Neural crest cell (in vitro differentiated cells): Measurements from ENCODE around the gene RBMS3. TPM values are rescaled to one million over a fixed set of nuclear protein-coding genes. Genes with fewer than 3 reads are reported as not detected.

Experiments
- DNase-seq: peaks from one replicate; pipeline ENCODE4 v3.0.0; 2021; ENCODE audit warnings: low read depth, mixed read lengths, low spot score
- H3K27ac Mint-ChIP-seq: one replicate; pipeline ENCODE4 v1.8.0; 2021; ENCODE audit warnings: mild to moderate bottlenecking, mixed read lengths; ENCODE audit not compliant: unreplicated experiment
- H3K27me3 Mint-ChIP-seq: 2 replicates; pipeline ENCODE4 v1.8.0; 2021; ENCODE audit warnings: low read depth, mild to moderate bottlenecking, mixed read lengths
- H3K36me3 Mint-ChIP-seq: 2 replicates; pipeline ENCODE4 v1.8.0; 2021; ENCODE audit warnings: low read depth, mild to moderate bottlenecking, mixed read lengths
- H3K4me1 Mint-ChIP-seq: 2 replicates; pipeline ENCODE4 v1.8.0; 2021; ENCODE audit warnings: mixed read lengths
- H3K4me3 Mint-ChIP-seq: one replicate; pipeline ENCODE4 v1.8.0; 2021; ENCODE audit warnings: mild to moderate bottlenecking, mixed read lengths
- H3K9me3 Mint-ChIP-seq: 2 replicates; pipeline ENCODE4 v1.8.0; 2021; ENCODE audit warnings: mixed read lengths
- total RNA-seq: library from RNA; stranded (reverse); gene quantifications from 2 replicates; pipeline ENCODE4 v1.2.1, GENCODE V29; 2021
- TF ChIP-seq, protein P1 (sequence below): fragments of 200-600 bp; sonication (generic); conservative IDR thresholded peaks from 2 replicates; pipeline ENCODE4 v1.5.0; 2021; ENCODE audit warnings: antibody characterized with exemption, mild to moderate bottlenecking

Gene RBMS3
- total RNA-seq, 1 donor from 2014 or later, result 35.4 TPM

DNA sequence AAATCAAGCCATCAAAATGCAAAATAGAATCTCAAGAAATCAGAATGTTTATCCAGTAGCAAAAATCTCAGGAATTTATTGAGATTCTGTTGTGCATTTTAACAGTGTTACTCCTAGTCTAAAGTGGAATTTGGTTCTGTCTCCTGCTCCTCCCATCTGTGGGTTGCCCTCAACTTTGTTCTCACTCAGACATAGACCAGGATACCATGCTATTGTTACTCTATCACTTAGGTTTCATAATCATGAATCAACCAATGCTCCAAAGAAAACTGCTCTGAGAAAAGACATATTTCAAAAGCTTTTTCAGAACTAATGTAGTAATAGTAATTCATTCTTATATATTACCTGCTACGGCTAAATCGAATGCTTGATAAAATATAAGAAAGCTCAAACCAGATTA, 274.7 kb downstream of the RBMS3 start:
- Mint-ChIP-seq H3K4me1 (peaks cover 29% of the 10 kb centered on the region), H3K27ac (no peak overlapping the region), H3K4me3 (no peak overlapping the region), H3K27me3 (no peaks in the 10 kb centered on the region), H3K9me3 (no peaks in the 10 kb centered on the region), H3K36me3 (peaks cover 4% of the 10 kb centered on the region)
- DNase-seq, result no peak
- TF ChIP-seq, protein P1, sequence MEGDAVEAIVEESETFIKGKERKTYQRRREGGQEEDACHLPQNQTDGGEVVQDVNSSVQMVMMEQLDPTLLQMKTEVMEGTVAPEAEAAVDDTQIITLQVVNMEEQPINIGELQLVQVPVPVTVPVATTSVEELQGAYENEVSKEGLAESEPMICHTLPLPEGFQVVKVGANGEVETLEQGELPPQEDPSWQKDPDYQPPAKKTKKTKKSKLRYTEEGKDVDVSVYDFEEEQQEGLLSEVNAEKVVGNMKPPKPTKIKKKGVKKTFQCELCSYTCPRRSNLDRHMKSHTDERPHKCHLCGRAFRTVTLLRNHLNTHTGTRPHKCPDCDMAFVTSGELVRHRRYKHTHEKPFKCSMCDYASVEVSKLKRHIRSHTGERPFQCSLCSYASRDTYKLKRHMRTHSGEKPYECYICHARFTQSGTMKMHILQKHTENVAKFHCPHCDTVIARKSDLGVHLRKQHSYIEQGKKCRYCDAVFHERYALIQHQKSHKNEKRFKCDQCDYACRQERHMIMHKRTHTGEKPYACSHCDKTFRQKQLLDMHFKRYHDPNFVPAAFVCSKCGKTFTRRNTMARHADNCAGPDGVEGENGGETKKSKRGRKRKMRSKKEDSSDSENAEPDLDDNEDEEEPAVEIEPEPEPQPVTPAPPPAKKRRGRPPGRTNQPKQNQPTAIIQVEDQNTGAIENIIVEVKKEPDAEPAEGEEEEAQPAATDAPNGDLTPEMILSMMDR, result no peak

- H3K9me3 Mint-ChIP-seq, result no peaks in the 10 kb centered on the region
- H3K4me3 Mint-ChIP-seq, result no peak overlapping the region
- H3K27ac Mint-ChIP-seq, result peak overlapping the region; percentile 47
- H3K36me3 Mint-ChIP-seq, result peaks cover 4% of the 10 kb centered on the region
- peaks cover 25% of the 10 kb centered on the region for H3K4me1 Mint-ChIP-seq
- TF ChIP-seq, protein P1, result no peak
- no peak for DNase-seq
- no peaks in the 10 kb centered on the region for H3K27me3 Mint-ChIP-seq
These were observed 276.3 kb downstream of the RBMS3 start for GRCh38 chr3:29557186-29557585.

DNA sequence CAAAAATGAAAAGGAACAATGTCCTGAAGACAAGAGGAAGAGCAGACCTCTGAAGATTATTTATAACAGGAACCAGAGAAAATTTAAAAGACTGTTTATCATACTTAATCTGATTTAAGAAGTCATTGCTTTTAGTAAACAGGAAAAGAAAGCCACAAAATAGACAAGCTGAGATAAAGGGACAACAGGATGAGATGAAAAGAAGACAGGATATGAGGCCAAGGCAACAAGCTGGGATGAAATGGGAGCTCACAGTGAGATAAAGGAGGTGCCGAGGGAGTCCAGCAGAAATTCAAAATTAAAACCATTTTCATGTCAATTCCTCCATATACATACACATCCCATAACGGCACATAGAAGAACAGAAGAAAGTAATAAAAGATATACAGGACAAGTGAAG, 277.0 kb downstream of the RBMS3 start:
- Mint-ChIP-seq H3K4me1 (peaks cover 21% of the 10 kb centered on the region), H3K27me3 (no peaks in the 10 kb centered on the region), H3K27ac (no peak overlapping the region), H3K36me3 (peaks cover 4% of the 10 kb centered on the region), H3K9me3 (no peaks in the 10 kb centered on the region), H3K4me3 (no peak overlapping the region)
- DNase-seq, result no peak
- TF ChIP-seq, protein P1, result no peak

DNA sequence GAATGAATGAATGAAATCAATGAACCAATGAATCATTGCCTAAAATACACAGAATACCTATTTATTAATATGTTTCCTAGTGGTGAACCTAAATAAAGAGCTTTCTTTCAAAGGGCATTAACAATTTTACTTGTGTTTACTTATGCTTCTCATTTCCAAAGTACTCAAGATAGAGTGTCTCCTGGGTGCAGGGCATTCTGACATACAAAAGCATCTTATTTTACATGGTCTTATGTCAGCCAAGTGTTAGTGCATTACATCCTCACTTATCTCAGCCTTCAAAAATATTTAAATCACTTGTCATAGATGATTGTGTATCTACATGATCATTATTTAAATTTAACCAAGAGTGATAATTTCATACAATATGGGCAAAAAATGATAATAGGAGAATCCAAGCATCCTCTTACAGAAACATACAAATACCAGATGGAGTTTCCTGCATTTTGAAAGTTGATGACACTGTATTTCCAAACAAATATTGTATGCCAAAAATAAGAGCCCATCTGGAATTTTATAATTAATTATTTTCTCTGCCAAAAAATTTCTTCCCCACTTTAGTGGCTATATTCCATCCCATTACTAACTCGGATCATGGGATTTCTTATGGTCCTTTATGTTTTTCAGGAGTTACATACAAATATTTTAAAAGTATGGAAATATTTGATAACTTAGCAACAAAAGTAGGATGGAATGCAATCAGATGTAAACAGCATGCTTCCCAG, 279.0 kb downstream of the RBMS3 start:
- H3K27ac Mint-ChIP-seq, result no peak overlapping the region
- H3K4me3 Mint-ChIP-seq, result no peak overlapping the region
- no peaks in the 10 kb centered on the region for H3K9me3 Mint-ChIP-seq
- H3K27me3 Mint-ChIP-seq, result no peaks in the 10 kb centered on the region
- H3K4me1 Mint-ChIP-seq, result peaks cover 13% of the 10 kb centered on the region
- no peak for DNase-seq
- peaks cover 4% of the 10 kb centered on the region for H3K36me3 Mint-ChIP-seq
- TF ChIP-seq, protein P1, result no peak

GRCh38 chr3:29561651-29562149, 280.8 kb downstream of the RBMS3 start:
- Mint-ChIP-seq H3K9me3 (no peaks in the 10 kb centered on the region), H3K36me3 (peaks cover 4% of the 10 kb centered on the region)
- TF ChIP-seq, protein P1, result no peak

More at GRCh38 chr3:29561651-29562149, 280.8 kb downstream of the RBMS3 start:
- no peak overlapping the region for H3K27ac Mint-ChIP-seq
- peaks cover 15% of the 10 kb centered on the region for H3K4me1 Mint-ChIP-seq
- no peaks in the 10 kb centered on the region for H3K27me3 Mint-ChIP-seq
- no peak for DNase-seq
- H3K4me3 Mint-ChIP-seq, result no peak overlapping the region
